Fibroblast of gingiva (primary cell): ENCODE data around the gene BORCS6.

ENCODE experiments used
- DNase-seq: peaks from one replicate; pipeline ENCODE4 v3.0.0-alpha.2; 2011; ENCODE audit warnings: low read depth

Gene BORCS6

GRCh38 chr17:8154608-8155155 is 35.3 kb downstream of the BORCS6 start:
- no peak for DNase-seq

- DNase-seq: peak; percentile 100
Measured at GRCh38 chr17:8153957-8154607, 35.9 kb downstream of the BORCS6 start.

DNA sequence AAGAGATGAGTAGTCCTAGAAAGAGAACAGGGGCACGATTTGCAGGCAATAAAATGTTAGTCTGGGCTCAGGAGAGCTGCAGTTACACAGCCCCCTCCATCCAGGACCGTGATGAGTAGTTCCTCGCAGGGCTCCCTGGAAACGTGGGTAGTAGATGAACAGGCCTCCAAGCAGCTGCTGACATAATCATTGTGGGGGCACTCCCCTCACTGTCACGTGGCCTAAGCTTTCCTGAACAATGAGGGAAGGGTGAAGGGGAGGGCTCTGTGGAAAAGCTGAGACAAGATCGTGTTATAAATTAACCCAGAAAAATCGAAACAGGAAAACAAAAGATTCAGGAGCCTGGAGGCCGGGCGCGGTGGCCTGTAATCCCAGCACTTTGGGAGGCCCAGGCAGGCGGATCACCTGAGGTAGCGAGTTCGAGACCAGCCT is 36.4 kb downstream of the BORCS6 start:
- DNase-seq: peak; percentile 90

DNA sequence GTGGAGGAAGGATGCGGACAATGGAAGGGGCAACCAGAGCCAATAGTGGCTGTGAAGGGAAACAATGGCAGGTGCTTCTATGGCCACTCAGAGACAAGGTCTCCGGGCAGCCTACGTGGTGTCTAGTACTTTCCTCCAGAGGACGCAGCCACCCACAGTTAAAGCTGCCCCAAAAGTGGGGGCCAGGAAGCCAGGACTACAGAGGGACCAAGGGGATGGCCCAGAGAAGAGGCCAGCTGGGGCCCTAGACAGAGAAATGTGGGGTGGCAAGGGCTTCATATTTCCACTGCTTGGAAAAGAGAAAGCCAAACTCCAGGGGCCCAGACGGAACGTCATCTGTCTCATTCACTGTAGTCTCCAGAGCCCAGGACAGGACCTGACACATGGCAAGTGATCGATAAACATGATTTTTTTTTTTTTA is 36.9 kb downstream of the BORCS6 start:
- DNase-seq: no peak

DNA sequence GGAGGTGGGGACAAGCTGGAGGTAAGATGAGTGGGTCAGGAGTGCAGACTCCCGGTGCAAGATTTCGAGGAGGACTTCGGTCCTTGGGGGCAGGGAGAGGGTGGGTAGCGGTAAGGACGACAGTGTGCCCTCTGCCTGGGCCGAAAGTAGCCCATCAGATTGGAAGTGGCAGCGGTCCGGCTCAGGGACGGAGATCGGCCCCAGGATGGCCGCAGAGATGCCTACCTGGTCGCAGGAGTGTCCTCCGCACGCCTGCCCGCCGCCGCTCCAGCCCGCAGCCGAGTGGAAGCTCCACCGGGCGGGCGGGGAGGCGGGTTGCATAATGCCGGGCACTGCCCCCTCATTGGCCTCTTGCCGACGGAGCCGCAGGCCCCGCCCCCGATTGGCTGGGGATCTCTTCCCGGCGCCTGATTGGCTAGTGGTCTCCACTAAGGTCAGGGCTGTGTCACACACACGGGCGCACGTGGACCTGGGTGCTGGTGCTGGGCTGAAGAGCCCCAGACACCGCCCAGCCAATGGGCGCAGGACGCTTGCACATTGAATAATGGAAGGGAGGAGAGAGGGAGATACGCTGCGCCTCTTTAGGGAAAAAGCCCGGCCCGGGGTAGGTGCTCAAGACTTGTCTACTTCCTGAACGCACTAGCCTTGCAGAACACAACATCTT is 37.7 kb downstream of the BORCS6 start, which contains the start of gene PER1:
Gene PER1 (minus strand): TSS at position 293 of the 664 bp plus-strand sequence. CDS start 1,698 bp downstream, outside the sequence.
- DNase-seq: peak; percentile 98

DNA sequence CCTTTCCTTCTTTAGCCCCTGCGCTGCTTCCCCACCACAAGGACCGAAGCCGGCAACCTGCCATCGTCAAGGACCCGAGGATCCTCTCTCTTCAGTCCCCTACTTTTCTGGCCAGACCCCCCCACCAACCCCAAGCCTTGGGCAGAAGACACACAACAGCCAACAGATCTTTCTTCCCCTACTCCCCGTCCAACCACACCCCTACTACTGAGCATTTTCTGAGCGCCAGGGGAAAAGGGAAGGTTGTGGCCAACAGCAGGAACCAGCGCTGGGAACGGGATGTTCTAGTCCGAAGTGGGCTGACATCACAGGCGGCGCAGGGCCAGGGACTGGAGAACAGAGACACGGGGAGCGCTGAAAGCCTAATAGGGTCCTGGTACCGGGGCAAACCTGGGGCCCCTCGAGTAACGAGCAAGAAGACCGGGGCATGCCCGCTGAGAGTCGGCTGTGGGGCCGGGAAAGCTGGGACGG is 38.3 kb downstream of the BORCS6 start:
- peak; percentile 86 for DNase-seq

DNA sequence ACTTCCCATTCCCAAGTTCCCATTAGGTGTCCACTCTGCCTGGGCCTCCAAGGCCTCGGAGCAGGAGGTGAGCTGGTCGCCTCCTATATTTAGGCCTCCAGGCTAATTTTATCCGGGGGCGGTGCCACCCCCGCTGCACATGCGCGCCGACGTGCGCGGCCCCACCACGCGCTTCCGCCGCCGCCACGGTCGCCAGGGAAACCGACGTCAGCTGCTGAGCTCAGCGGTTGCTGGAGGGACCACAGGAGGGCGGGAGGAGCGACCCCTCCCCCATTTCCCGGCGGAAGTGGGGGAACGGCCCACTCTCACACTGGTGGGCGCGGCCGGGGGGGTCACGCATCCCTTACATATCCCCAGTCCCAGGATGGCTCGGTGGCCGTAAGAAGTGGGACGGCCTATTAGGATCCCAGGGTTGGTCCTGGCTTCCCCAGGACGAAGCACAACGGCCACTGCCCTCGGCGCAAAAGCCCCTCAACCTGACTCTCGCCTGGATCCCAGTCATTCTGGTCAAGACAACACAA is 38.8 kb downstream of the BORCS6 start:
- peak; percentile 95 for DNase-seq

DNA sequence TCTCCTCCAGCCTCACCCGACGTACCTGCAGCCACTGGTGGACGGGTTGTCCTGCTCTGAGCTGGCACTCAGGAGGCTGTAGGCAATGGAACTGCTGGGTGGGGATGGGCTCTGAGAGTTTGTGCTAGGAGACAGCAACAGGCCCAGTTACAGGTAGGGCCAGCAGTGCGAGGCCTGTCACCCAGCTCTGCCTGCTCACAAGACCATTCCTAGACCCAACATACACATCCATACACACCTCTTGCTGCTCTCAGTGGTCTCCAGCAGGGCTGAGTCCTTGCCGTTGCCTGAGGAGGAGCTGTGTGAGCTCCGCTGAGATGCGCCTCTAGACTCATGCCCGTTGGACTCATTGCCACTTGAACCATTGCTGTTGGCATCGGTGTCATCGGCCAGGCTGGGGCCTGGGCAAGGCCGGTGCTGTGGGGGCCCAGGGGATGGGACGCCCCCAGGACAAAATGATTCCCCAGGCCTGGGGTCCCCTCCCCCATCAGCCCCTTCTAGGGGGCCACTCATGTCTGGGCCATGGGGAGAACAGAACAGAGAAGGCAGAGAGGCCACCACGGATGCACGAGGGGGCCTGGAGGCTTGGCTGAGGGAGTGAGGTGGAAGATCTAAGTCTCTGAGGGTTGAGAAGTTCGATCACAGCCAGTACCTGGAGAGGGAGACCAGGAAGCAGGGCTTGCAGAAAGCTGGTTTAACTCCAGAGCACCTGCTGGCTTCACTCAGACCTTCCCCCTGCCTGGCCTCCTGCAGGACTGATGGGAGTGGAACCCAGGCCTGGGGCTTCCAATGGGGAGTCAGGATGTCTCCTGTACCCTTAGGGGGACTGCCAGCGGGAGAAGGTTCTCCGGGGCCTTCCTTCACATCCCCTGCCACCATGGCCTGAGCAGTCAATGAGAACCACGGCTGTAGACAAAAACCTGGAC is 39.5 kb downstream of the BORCS6 start:
- no peak for DNase-seq

- DNase-seq: no peak
Measured at GRCh38 chr17:8149419-8150193, 40.4 kb downstream of the BORCS6 start.

- no peak for DNase-seq
Measured at GRCh38 chr17:8148560-8148959, 41.4 kb downstream of the BORCS6 start.

- no peak for DNase-seq
Measured at GRCh38 chr17:8147805-8148404, 42.1 kb downstream of the BORCS6 start.

- DNase-seq: no peak
Measured at GRCh38 chr17:8147141-8147804, 42.7 kb downstream of the BORCS6 start.

GRCh38 chr17:8146381-8147140 is 43.4 kb downstream of the BORCS6 start:
- peak; percentile 0 for DNase-seq

DNA sequence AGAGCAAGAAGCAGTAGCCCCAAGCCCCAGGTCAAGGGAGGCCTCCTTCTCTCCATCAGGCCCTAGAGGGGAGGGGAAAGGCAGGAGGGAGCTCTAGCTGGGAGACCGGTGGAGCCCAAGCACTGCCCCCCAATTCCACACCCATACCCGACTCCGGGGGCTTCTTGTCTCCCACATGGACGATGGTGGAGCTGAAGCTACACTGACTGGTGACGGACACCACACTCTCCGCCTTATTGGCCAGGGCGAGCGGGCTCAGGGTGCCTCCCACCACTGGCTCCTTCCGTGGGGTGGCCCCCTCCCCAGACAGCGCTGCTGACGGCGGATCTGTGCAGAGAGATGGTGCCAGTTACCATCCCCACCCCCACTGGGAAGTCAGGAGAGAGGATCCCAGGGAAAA is 44.2 kb downstream of the BORCS6 start:
- peak; percentile 0 for DNase-seq

GRCh38 chr17:8144401-8145231 is 45.4 kb downstream of the BORCS6 start:
- DNase-seq: no peak

- DNase-seq: no peak
Measured at GRCh38 chr17:8143581-8144400, 46.2 kb downstream of the BORCS6 start.

GRCh38 chr17:8142887-8143580 is 46.9 kb downstream of the BORCS6 start:
- no peak for DNase-seq
